Immature natural killer cell (primary cell): ENCODE data around the gene CAD. TPM values are rescaled to one million over a fixed set of nuclear protein-coding genes. Genes with fewer than 3 reads are reported as not detected.
"Not testable (repeated sequence)": the region's sequence is repeated elsewhere in the genome, so short reads cannot be mapped to it uniquely, and the experiment has no call there.

Experiments
- DNase-seq, 3 donors: peaks; one replicate each; pipeline ENCODE4 v3.0.0; 2022; ENCODE audit warnings: mixed read lengths in 1 of 3
- H3K27ac Mint-ChIP-seq, 6 donors: one replicate each; pipeline ENCODE4 v1.8.0; 2020; ENCODE audit warnings: mixed read lengths in 6 of 6, mild to moderate bottlenecking in 5 of 6, inconsistent platforms in 4 of 6, moderate library complexity in 3 of 6
- H3K27me3 Mint-ChIP-seq, 3 donors: one replicate each; pipeline ENCODE4 v1.8.0; 2020 to 2021; ENCODE audit warnings: low read depth in 3 of 3, mild to moderate bottlenecking in 3 of 3, mixed read lengths in 3 of 3, moderate library complexity in 3 of 3, inconsistent platforms in 1 of 3
- H3K36me3 Mint-ChIP-seq, 3 donors: one replicate each; pipeline ENCODE4 v1.8.0; 2020; ENCODE audit warnings: mixed read lengths in 3 of 3, inconsistent platforms in 2 of 3, mild to moderate bottlenecking in 2 of 3
- H3K4me1 Mint-ChIP-seq, 2 donors: one replicate each; pipeline ENCODE4 v1.8.0; 2020; ENCODE audit warnings: inconsistent platforms in 2 of 2, mild to moderate bottlenecking in 2 of 2, mixed read lengths in 2 of 2, moderate library complexity in 1 of 2
- H3K4me3 Mint-ChIP-seq, 5 donors: one replicate each; pipeline ENCODE4 v1.8.0; 2020; ENCODE audit warnings: mild to moderate bottlenecking in 5 of 5, mixed read lengths in 5 of 5, inconsistent platforms in 3 of 5, moderate library complexity in 3 of 5
- H3K9me3 Mint-ChIP-seq, 6 donors: one replicate each; pipeline ENCODE4 v1.8.0; 2020; ENCODE audit warnings: mild to moderate bottlenecking in 6 of 6, mixed read lengths in 6 of 6, inconsistent platforms in 4 of 6, moderate library complexity in 3 of 6
- polyA plus RNA-seq, 3 donors: library from polyadenylated mRNA; unstranded; fragments of 300-500 nt; fragmentation: Illumina TruSeq; gene quantifications; one replicate each; pipeline ENCODE4 v1.2.3, GENCODE V29; 2021

CAD gene
- polyA plus RNA-seq, 3 donors from 2014 or later: 6.9 to 17.8 (median 8.5) TPM

DNA sequence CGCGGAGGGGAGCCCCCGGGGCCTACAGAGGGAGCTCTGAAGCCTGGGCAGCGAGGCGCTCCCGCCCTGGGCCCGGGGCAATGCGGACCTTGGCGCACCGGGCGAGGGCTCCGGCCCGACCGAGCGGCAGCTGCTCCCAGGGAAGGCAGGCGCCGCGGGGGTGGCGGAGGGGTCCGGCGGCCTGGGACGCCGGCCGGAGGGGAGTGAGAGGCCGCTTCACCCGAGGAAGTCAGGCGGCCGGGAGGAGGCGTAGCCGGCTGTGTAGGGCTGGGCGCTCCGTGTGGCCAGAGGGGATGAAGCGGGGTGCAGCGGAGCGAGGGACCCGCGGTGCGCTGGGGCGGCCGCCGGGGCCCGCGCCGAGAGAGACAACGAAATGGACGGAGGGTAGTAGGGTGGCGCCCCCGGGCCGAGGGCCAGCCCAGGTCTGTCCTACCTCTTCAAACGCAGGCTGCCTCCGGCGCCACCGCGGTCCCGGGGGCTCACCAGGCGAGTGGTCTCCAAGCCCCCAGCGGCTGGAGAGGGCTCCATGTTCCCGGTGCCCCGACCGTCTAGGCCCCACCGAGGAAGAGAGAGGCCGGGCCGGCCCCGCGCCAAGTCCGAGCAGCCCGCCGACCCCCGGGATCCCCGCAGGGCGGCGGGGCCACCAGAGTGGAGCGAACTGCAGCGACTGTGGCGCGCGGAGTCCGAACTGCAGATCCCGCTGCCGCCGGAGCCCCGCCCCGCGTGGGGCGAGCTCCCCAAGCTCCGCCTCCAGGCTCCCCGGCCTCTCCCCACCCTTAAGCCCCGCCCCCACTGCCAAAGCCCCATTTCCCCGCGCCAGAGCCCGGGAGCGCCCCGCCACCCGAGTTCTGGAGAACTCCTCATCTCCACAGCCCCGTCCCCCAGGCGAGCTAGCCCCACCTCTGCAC is 45.5 kb downstream of the CAD start, which contains the start of gene SLC30A3:
Gene SLC30A3 (minus strand): TSS at position 669 of the 908 bp plus-strand sequence. CDS start 141 bp downstream, at position 528.
- peaks cover 32 to 33% of the 10 kb centered on the region in 2 donors for H3K4me1 Mint-ChIP-seq
- H3K27ac Mint-ChIP-seq: no peak within 1 kb of the TSS
- H3K9me3 Mint-ChIP-seq: peaks cover 0 to 4% (median 0%) of the 10 kb centered on the region in 6 donors
- peak; percentile 33 to 42 (median 38) for DNase-seq
- H3K36me3 Mint-ChIP-seq: no peaks in the 10 kb centered on the region
- H3K4me3 Mint-ChIP-seq: peak within 1 kb of the TSS; percentile 72 to 89 (median 85)
- peaks cover 23 to 39% (median 32%) of the 10 kb centered on the region in 3 donors for H3K27me3 Mint-ChIP-seq

DNA sequence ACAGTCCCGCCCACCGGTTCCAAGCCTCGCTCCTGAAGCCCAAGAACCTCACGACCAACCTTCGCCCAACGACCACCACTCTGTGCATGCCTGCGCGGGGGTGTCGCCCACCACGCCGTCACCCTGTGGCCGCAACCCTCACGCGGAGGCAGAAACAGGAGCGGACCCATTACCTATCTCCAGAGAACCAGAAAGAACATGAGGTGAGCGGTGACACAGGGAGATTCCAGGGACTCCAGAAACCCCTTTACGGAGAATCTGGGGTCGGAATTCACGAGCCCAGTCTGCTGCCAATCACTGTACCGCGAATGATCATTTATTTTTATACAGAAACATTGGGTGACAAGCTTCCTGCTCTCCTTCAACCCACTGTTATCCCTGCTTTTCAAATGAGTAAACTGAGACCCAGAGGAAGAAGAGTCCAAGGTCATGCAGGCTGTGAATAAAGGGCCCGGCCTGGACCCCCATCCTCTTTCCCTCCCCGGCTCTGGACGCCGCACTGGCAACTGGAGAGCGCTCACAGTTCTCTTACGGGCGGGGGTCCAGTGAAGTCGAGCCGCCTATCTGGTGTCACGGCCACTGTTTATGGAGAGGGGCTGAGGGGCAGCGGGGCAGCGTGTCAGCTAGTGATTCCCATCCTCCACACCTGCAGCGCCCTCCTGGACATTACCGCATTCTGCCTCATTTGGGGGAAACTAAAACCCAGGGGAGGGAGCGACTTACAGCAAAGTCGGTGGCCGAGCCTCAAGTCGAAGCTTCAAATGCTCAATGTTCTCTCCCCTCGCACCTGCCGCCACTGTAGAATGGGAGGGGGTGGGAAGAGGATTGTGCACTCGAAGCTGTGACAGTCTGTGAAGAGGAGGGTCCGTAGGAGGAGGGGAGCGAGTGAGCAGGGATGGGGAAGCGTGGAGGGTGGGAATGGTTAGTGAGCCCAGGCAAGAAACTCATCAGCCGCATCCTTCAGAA is 46.4 kb downstream of the CAD start:
- DNase-seq: no peak
- H3K4me3 Mint-ChIP-seq: peak overlapping the region; percentile 72 to 89 (median 85)
- H3K9me3 Mint-ChIP-seq: peaks cover 0 to 4% (median 0%) of the 10 kb centered on the region in 6 donors
- H3K36me3 Mint-ChIP-seq: no peaks in the 10 kb centered on the region
- peaks cover 21 to 34% (median 27%) of the 10 kb centered on the region in 3 donors for H3K27me3 Mint-ChIP-seq
- H3K4me1 Mint-ChIP-seq: peaks cover 32 to 33% of the 10 kb centered on the region in 2 donors
- H3K27ac Mint-ChIP-seq: no peak overlapping the region

- Mint-ChIP-seq H3K27ac (peak overlapping the region in 1 of 6 donors; percentile 68), H3K4me3 (peak overlapping the region; percentile 49 to 89 (median 85)), H3K36me3 (no peaks in the 10 kb centered on the region), H3K27me3 (peaks cover 21 to 34% (median 24%) of the 10 kb centered on the region in 3 donors), H3K4me1 (peaks cover 32 to 33% of the 10 kb centered on the region in 2 donors), H3K9me3 (peaks cover 0 to 4% (median 0%) of the 10 kb centered on the region in 6 donors)
- no peak for DNase-seq
These were observed 47.1 kb downstream of the CAD start for GRCh38 chr2:27264253-27264752.

- H3K4me3 Mint-ChIP-seq: peak overlapping the region; percentile 26 to 72 (median 62)
- no peaks in the 10 kb centered on the region for H3K36me3 Mint-ChIP-seq
- peaks cover 0 to 4% (median 0%) of the 10 kb centered on the region in 6 donors for H3K9me3 Mint-ChIP-seq
- peaks cover 22 to 30% (median 24%) of the 10 kb centered on the region in 3 donors for H3K27me3 Mint-ChIP-seq
- DNase-seq: peak in 2 of 3 donors; percentile 17 to 35
- peaks cover 32 to 33% of the 10 kb centered on the region in 2 donors for H3K4me1 Mint-ChIP-seq
- no peak overlapping the region for H3K27ac Mint-ChIP-seq
These were observed 47.8 kb downstream of the CAD start for GRCh38 chr2:27264753-27265535.

DNA sequence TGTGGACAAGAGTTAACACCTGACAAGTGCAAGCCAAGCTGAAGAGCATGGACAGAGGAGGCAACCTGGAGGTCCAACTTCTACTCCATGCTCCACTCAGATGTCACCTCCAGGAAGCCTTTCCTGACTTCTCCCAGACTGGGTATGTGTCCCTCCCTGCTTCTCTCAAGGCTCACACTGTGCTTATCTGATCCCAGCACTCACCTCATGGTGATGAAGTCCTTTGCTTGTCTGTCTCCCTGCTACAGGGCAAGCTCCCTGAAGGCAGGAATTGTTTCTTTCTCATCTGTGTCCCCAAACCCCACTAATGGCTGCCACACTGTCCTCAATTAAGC is 48.3 kb downstream of the CAD start:
- Mint-ChIP-seq H3K9me3 (peaks cover 0 to 4% (median 0%) of the 10 kb centered on the region in 6 donors), H3K27ac (no peak overlapping the region), H3K27me3 (peaks cover 19 to 27% (median 21%) of the 10 kb centered on the region in 3 donors), H3K4me1 (peaks cover 32 to 33% of the 10 kb centered on the region in 2 donors), H3K4me3 (peak overlapping the region; percentile 23 to 70 (median 42)), H3K36me3 (no peaks in the 10 kb centered on the region)
- no peak for DNase-seq

- H3K4me3 Mint-ChIP-seq, H3K27ac Mint-ChIP-seq, H3K9me3 Mint-ChIP-seq, H3K36me3 Mint-ChIP-seq, DNase-seq: not testable (repeated sequence)
- Mint-ChIP-seq H3K4me1 (peaks cover 16 to 18% of the 10 kb centered on the region in 2 donors), H3K27me3 (peaks cover 8 to 13% (median 12%) of the 10 kb centered on the region in 3 donors)
These were observed 51.1 kb downstream of the CAD start for GRCh38 chr2:27268296-27268695.

DNA sequence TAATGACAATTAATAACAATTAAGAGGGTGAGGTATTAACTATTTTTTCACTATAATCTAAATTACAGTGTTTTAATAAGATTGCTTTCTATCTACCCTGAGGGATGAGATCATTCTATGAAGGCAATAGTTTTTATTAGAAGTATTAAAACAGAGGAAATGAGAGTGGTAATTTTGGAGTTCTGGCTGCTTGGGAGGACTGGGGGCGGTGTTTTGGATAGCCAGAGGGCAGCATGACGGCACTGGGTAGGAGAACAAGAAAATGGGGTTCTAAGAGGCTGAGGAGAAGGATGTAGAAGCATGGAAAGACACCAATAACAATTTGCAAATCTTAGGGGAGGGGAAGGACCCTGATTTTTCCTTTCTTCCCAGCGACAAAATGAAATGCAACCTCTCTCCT is 53.0 kb downstream of the CAD start:
- Mint-ChIP-seq H3K27me3 (peaks cover 4 to 10% (median 9%) of the 10 kb centered on the region in 3 donors), H3K4me1 (peaks cover 3 to 4% of the 10 kb centered on the region in 2 donors), H3K9me3 (peaks cover 0 to 1% (median 0%) of the 10 kb centered on the region in 6 donors), H3K4me3 (no peak overlapping the region), H3K27ac (no peak overlapping the region), H3K36me3 (no peaks in the 10 kb centered on the region)
- DNase-seq: no peak

GRCh38 chr2:27270670-27271069 is 53.5 kb downstream of the CAD start:
- Mint-ChIP-seq H3K27ac (no peak overlapping the region), H3K4me1 (no peaks in the 10 kb centered on the region), H3K27me3 (peaks cover 0 to 6% (median 4%) of the 10 kb centered on the region in 3 donors), H3K36me3 (no peaks in the 10 kb centered on the region), H3K9me3 (peaks cover 0 to 1% (median 0%) of the 10 kb centered on the region in 6 donors), H3K4me3 (no peak overlapping the region)
- DNase-seq: no peak

GRCh38 chr2:27271631-27272340 is 54.6 kb downstream of the CAD start:
- no peak for DNase-seq
- no peak overlapping the region for H3K27ac Mint-ChIP-seq
- no peaks in the 10 kb centered on the region for H3K36me3 Mint-ChIP-seq
- H3K4me3 Mint-ChIP-seq: no peak overlapping the region
- peaks cover 0 to 6% (median 6%) of the 10 kb centered on the region in 3 donors for H3K27me3 Mint-ChIP-seq
- no peaks in the 10 kb centered on the region for H3K4me1 Mint-ChIP-seq
- H3K9me3 Mint-ChIP-seq: peaks cover 0 to 1% (median 0%) of the 10 kb centered on the region in 6 donors

GRCh38 chr2:27272537-27273522 is 55.7 kb downstream of the CAD start:
- not testable (repeated sequence) for H3K36me3 Mint-ChIP-seq, H3K4me1 Mint-ChIP-seq, H3K27ac Mint-ChIP-seq, H3K4me3 Mint-ChIP-seq, H3K9me3 Mint-ChIP-seq, DNase-seq, H3K27me3 Mint-ChIP-seq
